SHP77 (cell line): Measurements from ENCODE around the gene TET1.
"Not testable (repeated sequence)": the region's sequence is repeated elsewhere in the genome, so short reads cannot be mapped to it uniquely, and the experiment has no call there.

Source experiments
- DNase-seq, 2 experiments: peaks; one replicate each; lab custom pipeline; 2025; lab: John Stamatoyannopoulos, UW

The TET1 gene

GRCh38 chr10:68560186-68560942 lies at the start of gene TET1:
TSS of gene TET1 (plus strand) at chr10:68560337. CDS start at chr10:68572339, 12,002 bp downstream.
- peak; percentile 15 to 22 for DNase-seq

- not testable (repeated sequence) for DNase-seq
Measured at GRCh38 chr10:68516216-68516615, 43.9 kb upstream of the TET1 start.

GRCh38 chr10:68516766-68517165 lies 43.4 kb upstream of the TET1 start:
- no peak for DNase-seq

- no peak for DNase-seq
Measured at GRCh38 chr10:68517188-68517587, 42.9 kb upstream of the TET1 start.

GRCh38 chr10:68518609-68519008 lies 41.5 kb upstream of the TET1 start:
- DNase-seq, result not testable (repeated sequence)

GRCh38 chr10:68525490-68526038 lies 34.6 kb upstream of the TET1 start:
- DNase-seq, result not testable (repeated sequence)

- no peak for DNase-seq
Measured at GRCh38 chr10:68526634-68527307, 33.4 kb upstream of the TET1 start.

GRCh38 chr10:68536973-68537372 lies 23.2 kb upstream of the TET1 start:
- no peak for DNase-seq

- no peak for DNase-seq
Measured at GRCh38 chr10:68537796-68538195, 22.3 kb upstream of the TET1 start.

GRCh38 chr10:68543004-68543918 lies 16.9 kb upstream of the TET1 start:
- no peak for DNase-seq

- peak; percentile 26 to 38 for DNase-seq
Measured at GRCh38 chr10:68550747-68551411, 9.3 kb upstream of the TET1 start.

GRCh38 chr10:68553138-68553537 lies 7.0 kb upstream of the TET1 start:
- no peak for DNase-seq

- DNase-seq, result no peak
Measured at GRCh38 chr10:68553599-68553998, 6.5 kb upstream of the TET1 start.

- no peak for DNase-seq
Measured at GRCh38 chr10:68558478-68558877, 1.7 kb upstream of the TET1 start.

- no peak for DNase-seq
Measured at GRCh38 chr10:68559251-68559650, 886 bp upstream of the TET1 start.

GRCh38 chr10:68559841-68560185 lies 324 bp upstream of the TET1 start:
- no peak for DNase-seq

- peak; percentile 2 to 10 for DNase-seq
Measured at GRCh38 chr10:68560943-68561864, 1.1 kb downstream of the TET1 start.

- peak in 1 of 2 experiments; percentile 13 for DNase-seq
Measured at GRCh38 chr10:68561865-68562649, 1.9 kb downstream of the TET1 start.

GRCh38 chr10:68562661-68563570 lies 2.8 kb downstream of the TET1 start:
- DNase-seq, result peak; percentile 4 to 7
